NCI-H2081 (cell line): ENCODE data around the gene SLC66A2.

Source experiments
- DNase-seq, 2 experiments: peaks; one replicate each; lab custom pipeline; 2025; lab: John Stamatoyannopoulos, UW

Gene SLC66A2

DNA sequence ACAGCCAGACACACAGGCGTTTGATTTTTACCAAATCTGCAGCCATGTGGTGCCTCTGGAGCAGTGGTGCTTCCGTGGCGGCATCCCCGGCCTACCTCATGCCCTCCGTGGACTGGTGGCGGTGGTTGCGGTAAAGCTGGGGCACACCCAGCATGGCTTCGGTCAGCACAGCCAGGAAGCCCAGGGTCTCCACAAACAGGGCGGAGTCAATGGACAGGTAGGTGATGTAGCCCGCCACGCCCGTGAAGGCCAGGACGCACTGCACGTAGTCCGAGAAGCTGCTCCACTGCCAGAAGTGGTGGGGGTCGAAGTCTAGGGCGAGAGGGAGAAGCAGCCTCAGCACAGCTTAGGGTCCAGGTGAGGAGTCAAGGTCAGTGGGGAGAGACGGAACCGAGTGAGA, 32.4 kb downstream of the SLC66A2 start:
- DNase-seq: no peak

DNA sequence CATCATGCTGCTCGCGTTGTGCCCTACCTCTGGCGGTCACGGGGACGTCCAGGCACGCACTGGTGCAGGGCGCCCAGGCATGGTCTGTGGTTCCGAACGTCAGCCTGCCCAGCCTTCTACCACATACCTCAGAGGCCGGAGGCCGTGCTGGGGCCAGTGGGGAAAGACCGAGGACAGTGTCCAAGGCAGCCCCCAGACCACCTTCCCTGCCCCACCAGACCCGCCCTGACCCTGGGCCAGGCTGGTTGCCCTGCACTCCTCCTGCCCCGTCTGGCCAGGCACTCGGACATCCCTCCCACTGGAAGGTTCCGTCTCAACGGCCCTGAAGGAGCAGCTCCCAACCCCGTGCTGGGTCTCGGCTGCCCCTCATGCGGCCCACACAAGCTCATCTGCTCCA, 32.8 kb downstream of the SLC66A2 start:
- no peak for DNase-seq

DNA sequence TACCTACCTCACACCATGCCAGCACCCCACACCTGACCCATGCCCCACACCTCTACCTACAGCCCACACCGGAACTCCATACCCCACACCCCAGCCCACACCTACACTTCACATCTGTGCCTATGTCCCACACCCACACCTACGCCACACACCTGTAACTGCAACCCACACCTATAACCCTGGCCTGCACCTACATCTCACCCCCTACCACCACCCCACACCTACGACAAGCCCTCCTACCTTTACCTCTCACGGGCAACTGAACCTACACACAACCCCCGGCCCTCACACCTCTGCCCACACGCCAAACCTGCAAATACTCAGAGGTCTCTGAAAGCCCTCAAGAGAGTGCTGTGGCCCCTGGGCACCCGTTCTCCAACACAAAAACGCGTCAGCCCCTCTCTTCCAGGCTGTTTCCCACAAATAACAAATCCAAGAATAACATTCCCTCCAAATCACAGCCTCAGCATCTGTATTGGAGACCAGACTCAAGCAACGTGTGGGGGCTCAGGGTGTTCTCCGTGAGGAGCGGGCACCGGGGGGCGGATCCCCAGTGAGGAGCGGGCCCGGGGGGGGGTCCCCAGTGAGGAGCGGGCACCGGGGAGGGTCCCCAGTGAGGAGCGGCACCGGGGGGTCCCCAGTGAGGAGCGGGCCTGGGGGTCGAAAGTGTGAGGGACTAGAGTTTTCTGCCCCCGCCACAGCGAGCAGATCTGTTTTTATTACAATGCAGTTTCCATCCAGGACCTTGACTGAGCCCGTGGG, 33.4 kb downstream of the SLC66A2 start:
- DNase-seq: no peak

DNA sequence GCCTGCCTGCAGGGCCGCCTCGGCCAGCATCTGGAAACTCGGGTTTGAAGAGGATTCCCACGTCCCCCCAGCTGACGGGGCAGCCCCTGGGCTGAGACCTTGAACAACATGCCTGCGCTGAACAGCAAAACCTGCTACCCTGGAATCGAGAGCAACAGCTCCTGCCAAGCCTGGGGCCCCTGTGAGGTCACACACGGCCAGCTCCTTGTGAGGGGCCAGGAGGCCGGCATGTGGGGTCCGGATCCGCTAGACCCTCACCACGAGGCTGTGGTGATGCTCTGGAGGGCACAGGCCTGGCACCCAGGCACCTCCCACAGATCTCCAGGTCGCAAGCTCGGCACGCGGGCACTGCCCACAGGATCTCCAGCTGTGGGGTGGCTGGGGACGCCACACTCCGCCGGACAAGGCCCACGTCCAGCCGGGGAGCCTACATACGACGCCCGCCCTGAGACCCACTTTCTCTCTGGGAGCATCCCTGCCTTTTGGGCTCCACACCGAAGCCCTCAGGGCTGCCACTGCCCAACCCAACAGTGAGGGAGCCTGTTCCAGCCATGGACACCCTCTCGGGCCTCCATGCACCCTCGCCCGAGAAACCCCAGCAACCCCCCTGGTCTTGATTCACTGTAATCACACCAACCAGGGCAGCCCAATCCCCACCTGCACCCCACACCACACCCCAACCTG, 34.1 kb downstream of the SLC66A2 start:
- DNase-seq: no peak

DNA sequence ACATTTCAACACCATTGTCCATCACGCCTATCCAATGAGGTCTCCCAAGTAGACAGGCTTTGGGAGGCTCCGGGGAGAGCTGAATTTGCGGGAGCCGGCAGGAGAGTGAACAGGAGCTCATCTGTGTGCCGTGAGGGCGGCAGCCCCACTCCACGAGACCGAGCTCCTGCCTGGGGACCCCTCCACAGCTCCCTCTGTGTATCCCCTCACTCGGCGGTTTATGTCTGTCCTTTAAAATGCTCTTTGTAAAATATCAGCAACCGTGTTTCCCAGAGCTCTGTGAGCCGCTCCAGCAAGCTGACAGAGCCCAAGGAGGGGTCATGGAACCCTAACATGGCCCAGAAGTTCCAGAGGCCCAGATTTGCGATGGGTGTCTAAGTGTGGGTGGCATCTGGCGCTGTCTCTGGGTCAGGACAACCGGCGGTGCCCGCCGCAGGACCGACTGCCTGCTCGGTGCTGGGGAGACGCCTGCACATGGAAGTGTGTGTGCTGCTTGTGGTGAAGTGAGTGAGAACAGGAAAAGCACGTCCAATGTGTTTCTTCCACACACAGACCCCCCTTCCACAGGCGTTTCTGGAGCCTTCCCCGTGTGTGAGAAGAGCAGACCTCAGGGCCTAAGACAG, 34.8 kb downstream of the SLC66A2 start:
- DNase-seq: no peak

DNA sequence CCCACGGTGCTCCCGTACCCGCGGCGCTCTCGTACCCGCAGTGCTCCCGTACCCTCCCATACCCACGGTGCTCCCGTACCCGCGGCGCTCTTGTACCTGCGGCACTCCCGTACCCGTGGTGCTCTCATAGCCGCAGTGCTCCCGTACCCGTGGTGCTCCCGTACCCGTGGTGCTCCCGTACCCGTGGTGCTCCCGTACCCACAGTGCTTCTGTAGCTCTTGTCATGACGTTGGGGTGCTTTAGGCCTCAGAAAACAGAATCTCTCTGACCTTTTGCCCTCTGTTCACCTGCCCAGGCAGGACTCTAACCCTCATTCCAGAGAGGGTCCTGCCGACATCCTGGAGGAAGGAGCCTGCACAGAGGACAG, 35.3 kb downstream of the SLC66A2 start:
- DNase-seq: no peak

DNA sequence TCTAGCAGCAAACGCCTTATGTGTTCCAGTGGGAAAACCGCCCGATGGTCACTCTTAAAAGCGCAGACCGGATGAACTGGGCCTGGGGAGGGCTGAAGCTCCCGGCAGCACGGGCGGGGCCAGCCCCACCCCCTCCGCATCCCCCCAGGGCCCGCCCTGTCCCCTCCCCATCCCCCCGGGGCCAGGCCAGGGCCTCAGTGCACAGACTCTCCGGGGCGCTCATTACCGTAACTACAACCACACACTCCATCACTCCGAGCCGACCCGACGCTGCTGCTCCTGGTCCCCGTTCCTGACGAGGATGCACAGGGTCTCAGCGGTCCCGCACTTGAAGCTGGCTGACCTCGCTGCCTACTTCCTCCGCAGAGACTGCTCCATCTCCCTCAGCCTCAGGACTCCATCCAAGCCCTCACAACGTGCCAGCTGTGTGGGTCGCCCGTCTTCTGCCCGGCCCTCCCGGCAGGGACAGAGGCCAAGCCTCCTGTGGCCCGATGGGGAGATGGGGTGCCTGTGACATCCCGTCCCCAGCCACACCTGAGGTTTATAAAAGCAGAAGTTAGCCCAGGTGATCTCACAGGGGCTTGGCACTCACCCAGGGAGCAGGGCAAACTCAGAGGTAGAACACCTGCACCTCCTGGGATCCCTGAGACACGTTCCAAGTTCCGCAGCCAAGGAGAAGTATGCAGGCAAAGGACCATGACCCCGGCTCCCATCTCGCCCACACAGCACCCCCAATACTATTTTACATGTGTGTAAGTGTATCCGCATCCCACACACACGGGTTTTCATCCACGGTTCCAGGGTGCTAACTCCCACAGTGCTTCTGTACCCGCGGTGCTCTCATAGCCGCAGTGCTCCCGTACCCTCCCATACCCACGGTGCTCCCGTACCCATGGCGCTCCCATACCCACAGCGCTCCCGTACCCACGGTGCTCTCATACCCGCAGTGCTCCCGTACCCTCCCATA, 36.0 kb downstream of the SLC66A2 start:
- no peak for DNase-seq

DNA sequence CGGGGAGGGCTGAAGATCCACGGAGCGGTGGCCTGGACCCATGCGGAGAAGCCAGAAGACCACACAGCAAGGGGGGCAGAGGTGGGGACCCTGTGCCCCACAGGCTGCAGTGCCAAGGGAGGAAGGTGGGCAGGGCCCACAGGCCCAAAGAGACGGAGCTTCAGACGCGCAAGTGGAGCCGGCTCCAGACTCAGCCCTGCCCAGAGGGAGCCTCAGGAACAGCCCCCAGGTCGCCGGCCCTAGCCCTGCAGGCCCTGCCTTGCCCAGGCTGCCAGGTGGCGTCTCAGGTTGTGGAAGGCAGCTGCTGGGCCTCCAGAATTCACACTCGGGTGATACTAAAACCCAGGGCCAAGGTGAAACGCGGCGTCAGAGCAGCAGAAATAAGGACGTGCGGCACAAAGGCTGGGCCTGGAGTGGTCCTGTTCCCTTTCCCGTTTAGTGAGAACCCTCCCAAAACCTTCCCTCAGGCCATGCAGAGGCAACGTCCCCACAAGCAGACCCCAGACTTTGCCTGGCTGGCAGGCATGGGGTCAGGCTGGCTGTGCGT, 36.8 kb downstream of the SLC66A2 start:
- no peak for DNase-seq

DNA sequence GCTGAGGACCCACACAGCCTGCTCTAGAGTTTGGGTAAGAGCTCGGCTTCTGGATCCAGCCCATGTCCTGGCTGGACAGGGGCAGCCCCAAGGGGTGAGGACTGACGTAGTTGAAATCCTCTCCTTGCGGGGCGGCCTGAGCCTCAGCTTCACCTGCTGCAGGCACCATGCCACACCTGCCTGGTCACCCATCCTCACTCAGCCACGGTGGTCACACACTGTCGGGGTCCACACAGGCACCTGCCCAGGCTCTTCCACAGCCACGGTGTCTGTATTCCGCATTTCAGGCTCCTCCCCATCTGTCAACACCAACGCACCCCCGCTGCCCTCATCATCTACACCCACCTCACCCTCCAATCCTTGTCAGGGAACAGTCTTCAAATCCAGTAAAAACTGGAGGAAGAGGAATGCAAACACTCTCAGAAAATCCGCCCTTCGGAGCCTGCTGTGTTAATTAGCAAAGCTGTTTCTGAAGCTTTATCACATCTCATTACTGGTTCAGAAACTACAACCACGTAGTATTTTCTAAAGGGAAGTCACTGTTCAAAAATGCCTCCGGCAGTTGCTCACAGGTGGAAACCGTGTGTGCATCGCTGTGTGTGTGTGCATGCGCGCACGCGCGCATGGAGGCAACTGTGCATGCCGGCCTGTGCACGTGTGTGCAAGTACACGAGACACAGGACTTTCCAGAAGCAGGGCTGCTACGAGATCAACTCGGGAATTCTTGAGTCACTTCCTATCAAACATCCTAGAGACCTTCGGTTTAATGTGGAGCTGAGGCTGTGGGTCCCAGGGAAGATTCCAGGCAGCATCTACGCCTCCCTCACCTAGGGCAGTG, 38.2 kb downstream of the SLC66A2 start:
- no peak for DNase-seq

DNA sequence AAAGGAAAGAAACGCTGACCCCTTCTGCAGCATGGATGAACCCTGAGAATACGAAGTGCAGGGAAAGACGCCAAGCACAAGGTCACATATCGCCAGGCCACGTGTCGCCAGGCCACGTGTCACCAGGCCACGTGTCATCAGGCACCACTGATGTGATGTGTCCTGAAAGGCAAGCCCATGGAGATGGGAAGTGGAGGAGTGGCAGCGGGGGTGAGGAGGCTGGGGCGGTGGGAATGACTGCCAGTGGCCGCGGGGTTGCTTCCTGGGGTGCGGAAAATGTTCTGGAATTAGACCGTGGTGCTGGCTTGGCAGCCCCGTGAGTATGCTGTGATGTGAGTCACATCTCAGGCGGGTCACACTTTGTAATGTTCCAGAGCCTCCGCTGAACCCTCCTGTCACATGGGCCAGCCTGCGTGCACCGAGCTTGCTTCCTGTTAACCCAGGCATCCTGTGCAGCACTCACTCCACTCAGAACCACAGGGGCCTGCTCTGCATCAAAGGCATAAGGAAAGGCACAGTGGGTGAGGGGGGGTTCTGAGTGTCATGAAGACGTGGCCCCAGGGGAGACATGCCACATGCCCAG, 39.0 kb downstream of the SLC66A2 start:
- no peak for DNase-seq

DNA sequence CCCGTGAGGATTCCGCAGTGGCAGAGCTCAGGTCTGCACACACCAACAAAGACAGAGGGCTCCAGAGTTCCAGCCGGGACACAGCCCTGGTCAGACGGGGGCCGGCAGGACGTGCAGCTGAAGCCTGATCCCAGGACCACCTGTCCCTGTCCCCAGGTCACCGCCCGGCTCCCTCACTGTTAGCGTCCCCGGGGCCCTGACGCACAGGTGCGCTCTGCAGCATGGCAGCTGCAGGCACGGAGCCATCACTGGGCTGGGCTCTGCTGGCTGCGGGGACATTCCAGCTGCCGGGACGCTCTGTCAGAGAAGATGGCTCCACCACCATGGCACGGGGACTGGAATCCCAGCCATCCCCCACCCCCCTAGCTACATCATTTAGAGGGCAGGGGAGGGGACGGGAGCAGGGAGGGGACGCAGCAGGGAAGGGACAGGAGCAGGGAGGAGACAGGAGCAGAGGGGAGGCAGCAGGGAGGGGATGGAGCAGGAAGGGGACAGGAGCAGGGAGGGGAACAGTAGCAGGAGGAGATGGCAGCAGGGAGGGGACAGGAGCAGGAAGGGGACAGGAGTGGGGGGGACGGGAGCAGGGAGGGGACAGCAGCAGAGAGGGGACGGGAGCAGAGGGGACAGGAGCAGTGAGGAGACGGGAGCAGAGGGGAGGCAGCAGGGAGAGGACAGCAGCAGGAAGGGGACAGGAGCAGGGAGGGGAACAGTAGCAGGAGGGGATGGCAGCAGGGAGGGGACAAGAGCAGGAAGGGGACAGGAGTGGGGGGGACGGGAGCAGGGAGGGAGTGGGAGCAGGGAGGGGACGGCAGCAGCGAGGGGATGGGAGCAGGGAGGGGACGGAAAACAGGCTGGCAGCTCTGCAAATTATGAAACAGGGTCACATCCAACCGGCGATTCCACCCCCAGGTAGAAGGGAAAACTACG, 39.8 kb downstream of the SLC66A2 start:
- DNase-seq: no peak

DNA sequence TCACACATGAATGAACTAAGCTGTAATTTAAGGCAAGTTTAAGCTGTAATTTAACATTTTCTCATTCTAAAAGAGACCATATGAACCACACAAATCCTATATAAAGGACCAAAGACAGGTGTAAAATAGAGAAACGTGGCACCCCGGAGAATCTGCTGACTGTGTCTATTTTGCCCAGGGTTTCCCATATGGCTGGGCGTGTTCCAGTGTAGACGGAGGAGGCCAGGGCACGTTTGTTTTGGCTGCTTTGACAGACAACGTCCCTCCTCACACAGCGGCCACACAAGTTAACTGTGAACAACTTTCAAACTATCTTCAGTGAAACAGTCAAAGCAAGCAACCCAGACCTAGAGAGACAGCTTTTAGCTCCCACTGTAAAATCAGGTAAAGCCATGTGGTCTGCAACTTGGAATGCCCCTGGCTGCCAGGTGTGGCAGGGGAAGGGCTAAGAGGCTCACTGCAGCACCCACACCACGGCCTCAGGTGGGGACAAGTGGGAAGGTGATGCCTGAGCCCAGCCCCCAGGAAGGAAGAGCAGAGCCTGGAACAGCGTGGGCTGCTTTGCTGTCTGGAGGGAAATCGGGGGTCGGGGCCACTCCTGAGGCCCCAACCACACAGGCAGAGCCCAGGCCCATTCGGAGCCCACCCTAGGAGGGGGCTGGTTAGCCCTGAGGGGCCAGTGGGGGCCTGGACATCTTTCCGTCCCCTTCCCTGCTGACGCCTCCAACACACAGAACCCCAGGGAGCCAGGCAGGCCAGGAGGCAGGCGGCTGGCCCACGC, 40.7 kb downstream of the SLC66A2 start:
- DNase-seq: no peak

DNA sequence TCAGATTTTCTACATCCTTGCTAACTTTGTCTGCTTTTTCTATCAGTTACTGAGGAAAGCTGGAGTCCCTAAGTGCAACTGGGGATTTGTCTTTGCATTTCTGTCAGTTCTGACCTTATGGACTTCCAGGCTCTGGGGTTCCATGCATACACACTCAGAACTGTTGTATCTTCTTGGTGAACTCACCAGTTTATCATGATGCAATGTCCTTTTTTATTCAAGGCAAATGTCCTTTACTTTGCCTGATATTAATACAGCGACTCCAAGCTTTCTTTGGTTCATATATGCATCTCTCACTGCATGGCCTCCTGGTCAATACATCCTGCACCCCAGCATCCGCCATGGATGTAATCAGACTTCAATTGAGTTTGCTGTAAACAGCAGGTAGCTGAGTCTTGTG, 44.7 kb downstream of the SLC66A2 start:
- DNase-seq: no peak

DNA sequence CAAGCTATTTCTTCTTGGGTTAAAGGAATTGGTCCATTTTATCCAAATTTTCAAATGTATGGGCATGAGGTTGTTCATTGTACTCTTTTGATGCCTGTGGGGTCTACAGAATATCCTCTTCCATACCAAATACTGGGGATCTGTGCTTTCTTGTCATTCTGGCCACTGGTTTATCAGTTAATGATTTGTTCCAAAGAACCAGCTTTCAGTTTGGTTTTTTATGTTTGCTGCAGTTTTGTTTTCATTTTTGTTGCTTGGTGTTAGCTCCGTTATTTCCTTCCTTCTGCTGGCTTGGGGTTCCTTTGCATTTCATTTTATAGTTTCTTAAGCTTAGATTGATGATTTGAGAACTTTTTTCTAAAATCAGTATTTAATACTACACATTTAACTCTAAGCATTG, 45.5 kb downstream of the SLC66A2 start:
- DNase-seq: no peak

DNA sequence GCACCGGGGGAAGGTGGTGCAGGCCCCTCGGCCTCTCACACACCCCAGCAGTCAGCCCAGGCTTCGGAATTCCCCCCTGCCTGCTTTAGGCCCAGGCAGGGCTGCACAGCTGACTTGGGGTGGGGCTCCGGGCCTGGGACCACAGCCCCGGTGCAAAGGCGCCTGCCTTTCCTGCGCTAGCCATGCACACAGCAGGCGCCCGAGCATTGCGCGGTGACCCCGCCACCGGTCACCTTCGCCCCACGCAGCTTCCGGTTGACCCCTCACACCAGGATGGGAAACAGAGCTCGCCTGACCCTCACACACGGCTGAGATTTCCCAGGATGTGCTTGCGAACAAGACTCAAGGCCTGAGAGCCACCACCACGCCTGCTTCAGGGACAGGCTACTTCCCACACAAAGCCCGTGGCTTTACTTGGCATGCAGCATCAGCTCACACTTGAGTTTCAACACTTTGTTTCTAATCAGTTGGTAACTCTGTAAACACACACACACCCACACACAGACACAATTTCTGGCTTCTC, 46.0 kb downstream of the SLC66A2 start:
- DNase-seq: no peak

DNA sequence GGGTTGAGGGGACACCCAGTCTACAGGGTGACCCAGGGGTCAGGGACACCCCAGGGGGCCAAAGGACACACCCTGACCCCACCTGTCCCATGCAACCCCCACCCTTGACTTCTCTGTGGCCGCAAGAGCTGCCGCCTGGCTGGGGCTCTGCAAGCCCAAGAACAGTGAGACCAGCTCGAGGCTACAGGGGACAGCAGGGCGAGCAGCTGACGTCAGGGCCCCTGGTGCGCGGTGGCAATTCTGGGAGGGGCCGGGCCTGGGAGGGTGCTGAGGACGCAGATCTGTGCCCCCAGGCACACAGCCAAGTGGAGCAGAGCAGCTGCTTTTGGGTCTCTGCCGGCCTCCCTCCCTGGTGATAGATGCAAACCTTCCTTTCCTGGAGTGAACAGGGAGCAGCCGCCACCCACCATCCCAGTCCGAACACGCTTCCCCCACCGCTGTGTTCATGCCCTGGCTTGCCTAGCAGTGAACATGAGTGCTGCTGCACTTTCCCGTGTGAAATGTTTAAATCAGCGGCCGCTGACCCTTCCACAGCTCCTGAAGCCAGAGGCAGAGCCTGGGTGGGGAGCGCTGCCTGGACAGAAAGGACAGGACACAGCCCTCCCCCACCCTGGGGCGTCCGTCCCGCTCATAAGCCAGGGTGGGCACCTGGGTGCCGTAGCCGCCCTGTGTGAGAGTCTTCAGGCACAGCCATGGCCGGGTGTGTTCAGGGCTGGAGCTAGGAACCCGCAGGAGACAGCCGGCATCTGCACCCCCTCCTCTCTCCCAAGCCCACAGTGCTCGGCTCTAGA, 46.9 kb downstream of the SLC66A2 start:
- no peak for DNase-seq

DNA sequence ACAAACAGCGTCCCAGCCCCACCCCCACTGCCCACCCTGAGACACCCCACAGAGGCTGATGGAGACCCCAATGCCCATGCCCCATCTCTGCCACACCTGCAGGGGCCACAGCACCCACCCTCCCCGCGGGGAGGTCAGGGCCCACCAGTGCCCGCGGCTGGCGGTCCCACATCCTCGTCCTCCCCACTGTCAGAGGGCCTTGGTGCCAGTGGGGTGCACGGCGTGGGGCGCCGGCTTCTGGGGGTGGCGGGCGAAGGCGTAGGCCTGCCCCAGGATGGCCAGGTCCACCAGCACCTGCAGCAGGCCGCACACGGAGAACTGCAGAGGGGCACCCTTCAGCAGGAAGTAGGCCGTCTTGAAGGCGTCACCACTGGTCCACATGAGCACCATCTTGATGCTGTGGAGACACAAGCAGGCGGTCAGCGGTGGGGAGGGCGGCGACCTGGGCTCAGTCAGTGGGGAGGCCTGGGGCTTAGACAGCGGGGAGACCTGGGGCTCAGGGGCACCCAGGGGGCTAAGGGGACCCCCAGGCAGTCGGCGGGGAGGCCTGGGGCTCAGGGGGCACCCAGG, 47.6 kb downstream of the SLC66A2 start:
- no peak for DNase-seq
